ENCODE data around the gene DCAKD. TPM values are rescaled to one million over a fixed set of nuclear protein-coding genes. Genes with fewer than 3 reads are reported as not detected.

Gene DCAKD
- total RNA-seq, 1 experiment from 2014 or later = 48.3 TPM

- Histone ChIP-seq H2AK5ac (ENCODE audit: insufficient read length, low read length) (no peak overlapping the region), H3K14ac (ENCODE audit: insufficient read depth, low read length) (no peak overlapping the region), H2BK15ac (ENCODE audit: low read depth, low read length) (no peak overlapping the region), H3K9ac (ENCODE audit: extremely low read depth, insufficient read length, low read length) (no peak overlapping the region), H3T11ph (ENCODE audit: low read length) (no peak overlapping the region), H3K23me2 (ENCODE audit: insufficient read length, low read depth, low read length, poor library complexity, severe bottlenecking) (peaks cover 6% of the 10 kb centered on the region), H3K4ac (ENCODE audit: low read depth, low read length) (no peak overlapping the region), H4K20me1 (ENCODE audit: control insufficient read depth, insufficient read depth, insufficient read length) (no peaks in the 10 kb centered on the region), H2AFZ (ENCODE audit: low read length) (no peak overlapping the region), H4K5ac (ENCODE audit: insufficient read length, low read depth, low read length) (no peak overlapping the region), H4K8ac (replicated peaks; ENCODE audit: insufficient read length, low read depth, low read length) (no peak overlapping the region), H3K27ac (ENCODE audit: insufficient read length, low read depth, low read length) (no peak overlapping the region), H3K79me2 (ENCODE audit: insufficient read depth, low read length) (peaks cover 22% of the 10 kb centered on the region; the same call in 1 of the 2 replicates), H2BK20ac (ENCODE audit: low read depth, low read length, poor library complexity, severe bottlenecking) (no peak overlapping the region), H3K56ac (ENCODE audit: insufficient read length, low read depth, low read length) (no peak overlapping the region), H3K4me2 (ENCODE audit: insufficient read depth, insufficient read length, low read length) (no peak overlapping the region), H3K27me3 (ENCODE audit: insufficient read depth, low read length) (no peaks in the 10 kb centered on the region), H3K23ac (ENCODE audit: insufficient read length, low read depth, low read length) (no peak overlapping the region), H3K79me1 (ENCODE audit: insufficient read depth, low read depth, low read length, poor library complexity, severe bottlenecking) (peaks cover 5% of the 10 kb centered on the region), H4K91ac (ENCODE audit: insufficient read length, low read depth, low read length) (no peak overlapping the region), H2BK5ac (ENCODE audit: insufficient read length, low read length) (no peak overlapping the region), H2BK12ac (ENCODE audit: insufficient read length, low read depth, low read length) (no peak overlapping the region), H3K4me1 (ENCODE audit: insufficient read depth, low read length) (no peaks in the 10 kb centered on the region), H3K9me3 (ENCODE audit: control insufficient read depth, low read depth, low read length) (no peaks in the 10 kb centered on the region), H3K18ac (ENCODE audit: insufficient read length, low read depth, low read length) (no peak overlapping the region), H2BK120ac (ENCODE audit: low read depth, low read length, poor library complexity, severe bottlenecking) (no peak overlapping the region)
- H3K36me3 Mint-ChIP-seq (ENCODE audit: insufficient read depth in 1 of 3, low read depth in 3 of 3) = peaks cover 16 to 32% (median 27%) of the 10 kb centered on the region in 3 experiments; a peak in 6 of 7 replicates
- no peak for DNase-seq
- peak overlapping the region; percentile 31 to 50; a peak in 3 of 5 replicates for H3K4me3 Mint-ChIP-seq
- H3K9me3 Mint-ChIP-seq = no peaks in the 10 kb centered on the region; a peak in 1 of 5 replicates
- no peaks in the 10 kb centered on the region; the same call in 1 of the 2 replicates for H3K27me3 Mint-ChIP-seq (ENCODE audit: low read depth)
- TF ChIP-seq CTCF (conservative IDR thresholded peaks at IDR 0.05) = no peak
- no CpG with 5 or more reads among the region's 1 CpG for WGBS (ENCODE audit: extremely low coverage, insufficient read length, low lambda C conversion rate)
- H3K27ac Mint-ChIP-seq = peak overlapping the region in 2 of 3 experiments; percentile 29 to 44; a peak in 1 of 7 replicates
- peaks cover 4 to 13% of the 10 kb centered on the region in 2 experiments for H3K4me1 Mint-ChIP-seq
Observed at GRCh38 chr17:45063198-45063597, 11.8 kb upstream of the DCAKD start.

Data from H9 (cell line).